ENCODE measurements around the gene TSHB.

Gene TSHB

DNA sequence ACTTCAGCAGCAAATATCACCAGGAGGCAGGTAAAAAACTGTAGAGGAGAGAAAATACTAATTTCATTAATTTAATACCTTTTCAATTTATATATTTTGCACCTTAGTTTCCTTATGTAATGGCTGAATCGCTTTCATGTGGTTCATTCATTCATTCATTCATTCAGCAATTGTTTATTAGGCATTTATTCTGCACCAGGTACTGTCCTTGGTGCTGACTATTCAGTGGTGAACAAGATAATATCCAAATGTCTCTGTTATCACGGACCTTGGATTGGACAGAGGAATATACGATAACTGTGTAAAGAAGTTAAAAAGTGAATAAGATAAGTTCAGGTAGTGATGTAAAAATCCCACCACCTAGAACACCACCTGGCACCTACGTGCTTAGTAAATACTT, 30.9 kb downstream of the TSHB start:
- FAIRE-seq: no peak

DNA sequence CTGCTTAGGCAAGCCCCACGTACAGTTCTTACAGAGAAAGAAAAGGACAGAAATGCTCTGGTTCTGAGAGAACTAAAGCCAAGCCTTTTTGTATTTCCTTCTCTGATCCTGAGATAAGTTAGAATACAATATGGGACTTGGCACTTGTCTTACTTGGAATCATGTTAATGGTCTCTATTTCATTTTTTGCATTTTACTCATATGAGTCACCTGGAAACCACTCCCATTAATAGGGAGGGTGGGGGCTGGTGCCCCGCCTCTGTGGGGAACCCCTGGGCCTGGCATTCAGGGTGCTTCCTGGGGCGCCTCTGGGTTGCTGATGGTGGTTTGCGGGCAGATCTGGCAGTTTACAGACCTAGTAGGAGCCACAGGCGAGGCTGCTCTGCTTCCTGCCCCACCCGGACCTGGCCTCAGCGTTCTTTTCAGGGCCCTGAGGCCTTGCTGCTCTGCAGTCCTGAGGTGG, 32.9 kb downstream of the TSHB start:
- no peak for FAIRE-seq

DNA sequence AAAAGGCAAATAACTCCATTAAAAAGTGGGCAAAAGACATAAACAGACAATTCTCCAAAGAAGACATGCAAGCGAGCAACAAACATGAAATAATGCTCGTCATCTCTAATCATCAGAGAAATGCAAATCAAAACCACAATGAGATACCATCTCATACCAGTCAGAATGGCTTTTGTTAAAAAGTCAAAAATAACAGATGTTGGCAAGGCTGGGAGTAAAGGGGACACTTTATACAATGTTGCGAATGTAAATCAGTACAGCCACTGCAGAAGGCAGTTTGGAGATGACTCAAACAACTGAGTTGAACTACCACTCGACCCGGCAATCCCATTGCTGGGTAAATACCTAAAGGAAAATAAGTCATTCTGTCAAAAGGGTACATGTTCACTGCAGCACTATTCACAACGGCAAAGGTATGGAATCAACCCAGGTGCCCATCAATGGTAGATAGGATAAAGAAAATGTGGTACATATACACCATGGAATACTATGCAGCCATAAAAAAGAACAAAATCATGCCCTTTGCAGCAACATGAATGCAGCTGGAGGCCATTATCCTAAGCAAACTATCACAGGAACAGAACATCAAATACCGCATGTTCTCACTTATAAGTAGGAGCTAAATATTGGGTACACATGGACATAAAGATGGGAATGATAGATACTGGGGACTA, 33.7 kb downstream of the TSHB start:
- no peak for FAIRE-seq

DNA sequence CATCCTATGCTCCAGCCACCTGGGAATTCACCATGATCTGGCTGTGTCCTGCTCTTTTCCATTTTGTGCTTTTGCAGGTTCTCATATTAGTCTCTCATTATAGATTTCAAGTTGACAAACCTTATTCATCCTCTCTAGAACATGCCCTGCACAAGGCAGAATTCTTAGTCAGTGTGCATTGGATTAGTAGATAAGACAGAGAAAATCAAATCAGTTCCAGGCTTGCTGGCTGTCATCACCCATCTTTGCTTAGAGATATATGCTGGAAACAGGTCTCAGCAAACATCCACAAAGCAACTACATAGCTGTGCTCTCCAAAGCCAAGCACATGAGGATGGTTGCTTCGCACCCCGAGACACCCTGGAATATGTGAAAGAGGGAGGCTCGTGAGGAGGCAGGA, 34.8 kb downstream of the TSHB start:
- FAIRE-seq: no peak

- FAIRE-seq: no peak
Measured at GRCh38 chr1:115065021-115065420, 35.4 kb downstream of the TSHB start.

- no peak for FAIRE-seq
Measured at GRCh38 chr1:115067161-115067859, 37.7 kb downstream of the TSHB start.

GRCh38 chr1:115068826-115069585, 39.4 kb downstream of the TSHB start:
- no peak for FAIRE-seq

DNA sequence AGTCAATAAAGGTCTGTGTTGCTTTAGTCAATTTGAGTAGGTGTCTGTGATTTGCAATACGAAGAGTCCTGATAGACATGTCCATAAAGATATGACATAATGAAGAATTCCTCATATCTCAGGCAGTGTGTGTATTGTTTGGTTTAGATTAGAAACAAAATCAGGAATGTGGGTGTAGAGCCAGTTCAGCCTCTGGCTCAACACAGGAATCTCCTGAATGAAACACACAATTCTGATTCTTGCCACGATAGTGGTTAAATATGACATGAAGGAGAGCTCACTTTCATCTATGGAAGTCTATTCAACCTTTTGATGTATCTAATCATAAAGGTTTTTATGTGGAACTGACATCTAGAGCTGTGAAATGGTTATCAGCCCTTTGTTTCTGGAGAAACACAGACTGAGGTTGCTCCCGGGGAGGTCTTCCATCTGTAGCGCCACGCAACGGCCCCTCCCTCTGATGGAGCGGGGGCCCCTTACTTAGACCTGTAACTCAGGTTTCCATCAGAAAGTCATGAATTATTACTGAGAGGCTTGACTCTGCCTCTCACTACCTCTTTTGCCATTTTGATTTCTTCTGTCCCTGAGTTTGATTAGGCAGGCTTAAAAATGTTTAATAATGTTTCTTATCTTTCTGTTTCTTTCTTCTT, 40.2 kb downstream of the TSHB start:
- no peak for FAIRE-seq

- FAIRE-seq: no peak
Measured at GRCh38 chr1:115071012-115071664, 41.5 kb downstream of the TSHB start.

DNA sequence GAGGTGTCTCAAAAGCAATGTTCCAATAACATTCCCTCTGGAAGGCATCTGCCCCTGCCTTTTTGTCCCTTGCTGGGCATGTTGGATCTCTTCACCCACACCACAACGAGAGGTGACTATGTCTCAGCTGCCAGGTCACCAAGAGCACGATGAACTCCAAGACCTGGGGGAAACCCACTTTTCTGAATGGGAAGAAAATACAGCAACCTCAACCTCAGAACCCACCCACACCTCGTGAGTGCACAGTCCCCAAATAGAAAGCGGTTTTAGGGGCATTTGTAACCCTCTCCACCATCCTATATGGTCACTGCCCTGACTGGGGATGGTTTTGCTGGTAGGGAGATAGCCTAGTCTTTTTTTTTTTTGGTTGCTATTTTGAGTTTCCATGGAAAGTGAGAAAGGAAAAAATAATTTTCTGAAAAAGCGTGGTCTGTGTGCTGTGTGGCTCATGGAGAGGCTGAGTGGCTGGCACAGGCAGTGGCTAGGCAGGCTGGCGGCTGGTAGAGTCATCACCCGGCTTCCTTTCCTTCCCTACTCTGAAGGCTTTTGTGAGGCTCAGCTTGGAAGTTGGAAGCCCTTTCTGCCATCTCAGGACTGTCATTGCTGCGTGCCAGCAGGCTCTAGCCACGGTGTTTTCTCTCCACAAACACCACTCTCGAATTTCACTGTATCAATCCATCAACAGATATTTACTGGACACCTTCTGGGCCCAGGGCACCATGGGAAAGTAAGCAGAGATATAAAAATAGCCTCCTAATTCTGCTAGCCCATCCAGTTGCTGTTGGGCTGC, 43.9 kb downstream of the TSHB start:
- FAIRE-seq: no peak

DNA sequence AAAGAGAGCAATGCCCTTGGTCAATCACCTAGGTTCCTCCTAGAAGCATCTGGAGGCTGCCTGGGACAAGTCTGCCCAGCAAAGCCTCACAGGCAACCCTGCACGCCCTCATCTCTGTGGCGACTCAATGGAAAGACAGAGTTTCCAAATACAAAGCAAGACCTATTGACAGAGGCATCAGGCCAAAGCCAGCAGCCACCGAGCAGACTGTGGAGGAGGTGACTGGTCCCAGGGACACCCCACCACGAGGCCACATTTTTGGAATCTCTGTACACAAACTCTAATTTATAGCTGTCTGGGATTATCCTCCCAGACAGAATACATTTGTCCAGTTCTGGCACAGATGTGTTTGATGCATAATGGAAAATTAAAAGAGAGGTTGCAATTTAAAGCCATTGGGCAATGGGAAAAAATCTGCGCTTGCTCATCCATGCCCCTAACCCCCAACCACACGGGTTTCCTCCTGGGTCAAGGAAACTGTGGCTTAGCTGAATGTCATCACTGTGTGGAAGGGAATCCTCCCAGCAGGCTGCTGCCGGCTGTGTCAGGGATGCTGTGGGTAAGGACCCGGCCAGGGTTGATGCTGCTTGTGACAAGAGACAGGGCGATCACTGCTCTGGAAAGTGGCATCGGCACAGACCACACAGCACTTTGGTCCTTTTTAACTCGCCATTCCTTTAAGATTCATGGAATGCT, 45.4 kb downstream of the TSHB start:
- no peak for FAIRE-seq

DNA sequence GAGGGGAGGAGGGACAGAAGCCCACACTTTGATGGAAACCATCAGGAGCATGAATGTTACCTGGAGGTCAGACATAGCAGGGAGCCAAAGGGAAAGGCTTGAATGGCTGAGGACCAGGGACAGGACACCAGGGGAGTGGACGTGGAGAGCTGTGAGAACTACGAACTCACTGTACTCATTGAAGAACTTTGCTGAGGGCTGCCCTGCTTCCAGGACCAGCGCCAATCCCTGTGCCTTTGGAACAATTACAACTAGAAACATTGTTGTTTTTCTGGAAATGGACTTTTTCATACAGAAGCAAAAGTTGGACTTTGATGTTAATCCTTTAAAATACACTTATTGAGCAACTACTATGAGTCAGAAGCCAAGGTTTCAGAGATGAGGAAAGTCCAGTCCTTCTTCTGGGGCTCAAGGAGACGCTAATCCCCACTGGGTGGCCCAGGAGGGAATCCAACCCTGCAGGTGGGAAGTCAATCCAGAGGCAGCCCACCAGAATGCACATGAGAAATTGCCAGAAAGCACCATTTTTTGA, 46.8 kb downstream of the TSHB start:
- no peak for FAIRE-seq

GRCh38 chr1:115077286-115077983, 47.8 kb downstream of the TSHB start:
- FAIRE-seq: no peak

DNA sequence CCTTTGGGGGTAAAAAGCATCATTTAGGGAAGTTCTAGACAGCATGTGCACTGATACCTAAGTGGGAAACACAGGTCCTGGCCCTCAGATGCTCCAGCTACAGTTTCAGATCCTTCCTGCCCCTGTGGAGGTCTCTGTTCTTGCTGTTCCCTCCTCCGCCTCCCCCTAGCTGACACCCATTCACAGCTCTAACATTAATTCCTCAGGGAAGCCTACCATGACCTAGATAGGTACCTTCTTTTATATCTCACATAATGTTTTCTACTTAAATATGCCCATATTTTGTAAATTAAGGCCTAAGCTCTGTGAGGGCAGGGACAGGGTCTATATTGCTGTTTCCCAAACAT, 48.3 kb downstream of the TSHB start:
- no peak for FAIRE-seq

- no peak for FAIRE-seq
Measured at GRCh38 chr1:115078708-115079107, 49.1 kb downstream of the TSHB start.

DNA sequence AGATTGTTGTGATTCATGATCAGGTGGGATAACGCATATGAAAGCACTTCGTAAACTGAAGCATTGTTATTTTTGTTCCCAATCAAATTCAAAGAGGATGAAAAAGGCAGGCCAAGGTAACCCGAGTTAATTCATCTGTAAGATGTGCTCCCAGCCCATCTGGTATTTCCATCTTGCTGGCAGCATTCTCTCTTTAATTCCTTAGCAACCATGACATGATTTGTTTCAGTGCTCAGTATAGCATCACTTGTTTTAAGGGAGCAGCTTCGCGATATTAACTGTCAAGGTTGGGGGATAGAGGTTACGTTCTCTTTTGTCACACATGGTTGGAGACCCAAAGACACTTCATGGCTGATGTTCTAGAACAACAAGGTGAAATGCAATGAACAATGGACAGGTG, 53.3 kb downstream of the TSHB start:
- FAIRE-seq: no peak

Measured in colon (tissue), 2 donors.